ENCODE data around the gene DNAJB7. TPM values are rescaled to one million over a fixed set of nuclear protein-coding genes. Genes with fewer than 3 reads are reported as not detected.
"Not testable (repeated sequence)": the region's sequence is repeated elsewhere in the genome, so short reads cannot be mapped to it uniquely, and the experiment has no call there.

DNAJB7 gene
- total RNA-seq, 1 donor from 2014 or later = not detected

DNA sequence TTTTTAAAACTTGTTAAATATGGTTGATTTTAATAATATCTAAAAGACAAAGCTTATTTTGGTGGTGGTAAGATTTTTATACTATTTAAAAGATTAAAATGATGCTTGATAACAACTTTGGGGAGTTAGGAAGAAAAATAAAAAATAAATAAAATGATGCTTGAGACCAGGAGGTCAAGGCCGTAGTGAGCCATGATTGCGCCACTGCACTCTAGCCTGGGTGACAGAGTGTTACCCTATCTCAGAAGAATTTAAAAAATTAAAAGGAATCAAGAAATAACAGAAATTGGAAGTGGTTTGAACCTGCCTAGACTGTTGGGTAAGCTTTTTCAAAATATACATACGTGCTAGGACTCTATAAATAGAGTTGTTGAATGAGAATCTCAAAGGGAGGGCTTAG, 12.1 kb upstream of the DNAJB7 start:
- no peak for TF ChIP-seq CTCF (IDR thresholded peaks at IDR 0.05; ENCODE audit: unreplicated experiment)
- H3K27ac Mint-ChIP-seq = no peak overlapping the region
- no peaks in the 10 kb centered on the region for H3K4me1 Mint-ChIP-seq
- no peaks in the 10 kb centered on the region for H3K9me3 Mint-ChIP-seq
- no peaks in the 10 kb centered on the region for H3K27me3 Mint-ChIP-seq (ENCODE audit: low read depth)
- H3K36me3 Mint-ChIP-seq = peaks cover 3% of the 10 kb centered on the region
- H3K4me3 Mint-ChIP-seq = no peak overlapping the region
- DNase-seq (ENCODE audit: low spot score in 2 of 2, unreplicated experiment in 2 of 2) = no peak

- H3K27me3 Mint-ChIP-seq (ENCODE audit: low read depth); H3K4me3 Mint-ChIP-seq; H3K9me3 Mint-ChIP-seq; H3K27ac Mint-ChIP-seq; DNase-seq (ENCODE audit: low spot score in 2 of 2, unreplicated experiment in 2 of 2); H3K4me1 Mint-ChIP-seq; H3K36me3 Mint-ChIP-seq: not testable (repeated sequence)
These were observed 6.5 kb upstream of the DNAJB7 start for GRCh38 chr22:40868379-40868778.

DNA sequence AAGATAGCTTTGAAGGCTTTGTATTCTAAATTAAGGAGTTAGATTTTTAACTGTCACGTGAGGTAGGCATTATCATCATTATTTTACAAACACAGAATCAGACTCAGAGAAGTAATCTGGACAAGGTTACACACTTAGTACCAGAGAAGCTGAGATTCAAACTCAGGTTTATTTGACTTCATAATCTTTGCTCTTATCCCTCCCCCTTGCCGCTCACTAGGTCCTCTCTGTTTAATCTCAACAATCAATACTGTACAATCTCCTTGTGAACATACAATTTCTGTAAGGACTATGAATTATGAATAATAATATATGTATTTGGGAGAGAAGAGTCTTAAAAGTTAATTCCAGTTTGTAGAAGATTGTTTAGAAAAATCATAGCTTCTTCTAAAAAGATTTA, 5.2 kb upstream of the DNAJB7 start:
- H3K27ac Mint-ChIP-seq = no peak overlapping the region
- H3K27me3 Mint-ChIP-seq (ENCODE audit: low read depth) = no peaks in the 10 kb centered on the region
- H3K9me3 Mint-ChIP-seq = no peaks in the 10 kb centered on the region
- H3K4me3 Mint-ChIP-seq = no peak overlapping the region
- TF ChIP-seq CTCF (IDR thresholded peaks at IDR 0.05; ENCODE audit: unreplicated experiment) = no peak
- peaks cover 3% of the 10 kb centered on the region for H3K36me3 Mint-ChIP-seq
- DNase-seq (ENCODE audit: low spot score in 2 of 2, unreplicated experiment in 2 of 2) = no peak
- H3K4me1 Mint-ChIP-seq = no peaks in the 10 kb centered on the region

DNA sequence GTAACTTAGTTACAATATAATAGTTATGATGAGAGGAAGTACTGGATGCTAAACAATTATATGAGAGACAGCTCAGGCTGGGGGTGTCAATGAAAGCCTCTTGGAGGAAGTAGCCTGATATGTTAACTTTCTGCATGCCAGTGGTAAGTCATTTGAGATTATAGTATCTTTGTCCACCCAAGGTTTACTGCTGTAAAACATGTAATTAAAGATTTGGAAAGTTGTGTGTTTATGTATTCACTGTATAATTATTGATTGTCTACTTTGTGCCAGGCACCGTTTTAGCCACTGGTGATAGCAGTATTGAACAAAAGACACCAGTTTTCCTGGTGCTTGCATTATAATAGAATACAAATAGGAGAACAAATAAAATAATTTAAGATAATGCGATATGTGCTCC, 624 bp upstream of the DNAJB7 start:
- H3K27ac Mint-ChIP-seq = no peak overlapping the region
- no peak overlapping the region for H3K4me3 Mint-ChIP-seq
- H3K36me3 Mint-ChIP-seq = peaks cover 9% of the 10 kb centered on the region
- peaks cover 15% of the 10 kb centered on the region for H3K4me1 Mint-ChIP-seq
- no peak for DNase-seq (ENCODE audit: low spot score in 2 of 2, unreplicated experiment in 2 of 2)
- no peaks in the 10 kb centered on the region for H3K9me3 Mint-ChIP-seq
- no peaks in the 10 kb centered on the region for H3K27me3 Mint-ChIP-seq (ENCODE audit: low read depth)
- no peak for TF ChIP-seq CTCF (IDR thresholded peaks at IDR 0.05; ENCODE audit: unreplicated experiment)

- Mint-ChIP-seq H3K9me3 (no peaks in the 10 kb centered on the region), H3K4me3 (peak overlapping the region; percentile 96), H3K27ac (peak overlapping the region; percentile 100), H3K27me3 (ENCODE audit: low read depth) (no peaks in the 10 kb centered on the region), H3K4me1 (peaks cover 49% of the 10 kb centered on the region), H3K36me3 (peaks cover 9% of the 10 kb centered on the region)
- no peak for DNase-seq (ENCODE audit: low spot score in 2 of 2, unreplicated experiment in 2 of 2)
- TF ChIP-seq CTCF (IDR thresholded peaks at IDR 0.05; ENCODE audit: unreplicated experiment) = no peak
These were observed 4.5 kb downstream of the DNAJB7 start for GRCh38 chr22:40857309-40857855.

DNA sequence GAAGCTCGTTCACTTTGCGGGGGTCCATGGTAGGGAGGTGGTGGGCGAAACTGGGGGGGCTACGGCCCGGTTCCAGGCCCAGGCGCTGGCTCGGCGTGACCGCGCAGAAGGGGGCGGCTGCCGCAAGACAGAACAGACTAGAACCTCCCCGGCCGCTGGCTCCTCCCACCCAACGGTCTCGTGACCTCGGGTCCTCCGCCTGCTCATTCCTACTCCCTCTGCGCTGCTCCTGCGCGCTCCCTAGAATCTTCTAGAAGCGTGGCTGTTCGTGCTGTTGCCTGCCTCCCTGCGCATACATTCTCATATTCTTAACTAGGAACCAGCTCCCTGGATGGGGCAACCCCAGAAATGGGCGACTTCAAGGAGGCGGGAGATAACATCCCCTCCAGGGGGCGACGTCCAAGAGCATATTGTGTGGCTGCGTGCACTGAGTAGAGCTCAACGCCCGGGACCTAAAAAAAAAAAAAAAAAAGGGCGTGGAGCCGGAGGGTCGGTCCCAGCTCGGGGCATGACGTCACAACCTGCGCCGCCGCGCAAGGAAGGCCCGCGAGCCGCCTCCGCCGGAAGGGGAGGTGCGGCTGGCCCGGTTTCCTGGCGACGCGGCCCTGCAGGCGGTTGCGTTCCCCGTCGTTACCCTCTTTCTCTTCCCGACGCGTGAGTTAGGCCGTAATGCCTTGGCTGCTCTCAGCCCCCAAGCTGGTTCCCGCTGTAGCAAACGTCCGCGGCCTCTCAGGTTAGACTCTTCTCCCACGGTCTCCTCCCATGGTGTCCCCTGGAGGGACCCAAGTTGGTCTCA, 5.2 kb downstream of the DNAJB7 start, which contains the start of the genes ST13 and XPNPEP3:
Gene ST13, minus strand, starts transcription at position 127 of the 796 bp plus-strand sequence. Its CDS starts 99 bp downstream, at position 28.
Gene XPNPEP3, plus strand, starts transcription at position 636 of the 796 bp plus-strand sequence. Its CDS starts 34 bp downstream, at position 670.
- no peaks in the 10 kb centered on the region for H3K9me3 Mint-ChIP-seq
- no peaks in the 10 kb centered on the region for H3K27me3 Mint-ChIP-seq (ENCODE audit: low read depth)
- peak within 1 kb of the TSS; percentile 96 for H3K4me3 Mint-ChIP-seq
- TF ChIP-seq CTCF (IDR thresholded peaks at IDR 0.05; ENCODE audit: unreplicated experiment) = peak; percentile 25
- peaks cover 7% of the 10 kb centered on the region for H3K36me3 Mint-ChIP-seq
- peak within 1 kb of the TSS; percentile 100 for H3K27ac Mint-ChIP-seq
- peaks cover 52% of the 10 kb centered on the region for H3K4me1 Mint-ChIP-seq
- DNase-seq (ENCODE audit: low spot score in 2 of 2, unreplicated experiment in 2 of 2) = peak; percentile 93 to 96
